Liver (tissue), 3 donors: ENCODE results near the gene TRIM45.

Experiments used
- ATF3 ChIP-seq: IDR thresholded peaks from 2 replicates; pipeline ENCODE4 v1.6.1; 2016; ENCODE audit warnings: antibody characterized with exemption
- CTCF ChIP-seq: fragments of 150-350 bp; IDR thresholded peaks from 2 replicates; pipeline ENCODE4 v1.5.1; 2017; ENCODE audit warnings: improper control_type of control experiment, low read depth, low read length; ENCODE audit not compliant: missing input control
- EGR1 ChIP-seq, 2 donors: IDR thresholded peaks; 2 replicates each; pipeline ENCODE4 v1.6.1; 2016 to 2018; ENCODE audit warnings: antibody characterized with exemption in 2 of 2, low read depth in 2 of 2
- GABPA ChIP-seq, 2 donors: IDR thresholded peaks in 1 of 2; conservative IDR thresholded peaks in 1 of 2; 2 replicates each; pipeline ENCODE4 v1.6.1; 2016; ENCODE audit warnings: antibody characterized with exemption in 2 of 2, mild to moderate bottlenecking in 1 of 2, moderate library complexity in 1 of 2
- HNF4G ChIP-seq: IDR thresholded peaks from 2 replicates; pipeline ENCODE4 v1.6.1; 2016; ENCODE audit warnings: antibody characterized with exemption
- JUND ChIP-seq, 2 donors: IDR thresholded peaks; 2 replicates each; pipeline ENCODE4 v1.6.1; 2016; ENCODE audit warnings: antibody characterized with exemption in 2 of 2
- MAX ChIP-seq: IDR thresholded peaks from 2 replicates; pipeline ENCODE4 v1.6.1; 2016; ENCODE audit warnings: antibody characterized with exemption
- RAD21 ChIP-seq, 2 donors: IDR thresholded peaks; 2 replicates each; pipeline ENCODE4 v1.6.1; 2016; ENCODE audit warnings: antibody characterized with exemption in 2 of 2, mild to moderate bottlenecking in 2 of 2
- REST ChIP-seq: IDR thresholded peaks from 2 replicates; pipeline ENCODE4 v1.6.1; 2016; ENCODE audit warnings: antibody characterized with exemption, mild to moderate bottlenecking
- RXRA ChIP-seq, 2 donors: IDR thresholded peaks; 2 replicates each; pipeline ENCODE4 v1.6.1; 2017 to 2018; ENCODE audit warnings: antibody characterized with exemption in 2 of 2, mild to moderate bottlenecking in 1 of 2
- SP1 ChIP-seq: IDR thresholded peaks from 2 replicates; pipeline ENCODE4 v1.6.1; 2018; ENCODE audit warnings: antibody characterized with exemption, mild to moderate bottlenecking
- TAF1 ChIP-seq: conservative IDR thresholded peaks from 2 replicates; pipeline ENCODE4 v1.6.1; 2016; ENCODE audit warnings: antibody characterized with exemption, mild to moderate bottlenecking
- YY1 ChIP-seq: IDR thresholded peaks from 2 replicates; pipeline ENCODE4 v1.6.1; 2016; ENCODE audit warnings: antibody characterized with exemption, mild to moderate bottlenecking
- ZBTB33 ChIP-seq: IDR thresholded peaks from 2 replicates; pipeline ENCODE4 v1.6.1; 2016; ENCODE audit warnings: antibody characterized with exemption
- donor health status: healthy.
- donor health status: healthy.

GRCh38 chr1:117067533-117068370, 53.8 kb downstream of the TRIM45 start:
- TF ChIP-seq CTCF (peak; percentile 74), MAX (no peak), YY1 (no peak), SP1 (no peak), TAF1 (no peak), ATF3 (no peak), REST (no peak), RXRA (IDR thresholded peaks at IDR 0.05) (no peak), ZBTB33 (no peak), RAD21 (IDR thresholded peaks at IDR 0.05) (peak; percentile 97 to 99), HNF4G (no peak), JUND (IDR thresholded peaks at IDR 0.05) (no peak), GABPA (IDR thresholded peaks at IDR 0.05 in 1 of 2, conservative IDR thresholded peaks at IDR 0.05 in 1 of 2) (no peak), EGR1 (IDR thresholded peaks at IDR 0.05; ENCODE audit: low read depth in 2 of 2) (no peak)
